Upper lobe of left lung (tissue), 6 donors: Measurements from ENCODE around the gene SPCS3. TPM values are rescaled to one million over a fixed set of nuclear protein-coding genes. Genes with fewer than 3 reads are reported as not detected.

Source experiments
- ATAC-seq, 2 donors: fragments of 200-7000 bp; cut with Tn5 transposase; one replicate each; pipeline ENCODE4 v1.9.1; 2022; ENCODE audit warnings: mild to moderate bottlenecking in 2 of 2, moderate library complexity in 2 of 2; ENCODE audit not compliant: low FRiP score in 2 of 2
- DNase-seq, 2 donors: peaks; one replicate each; pipeline ENCODE4 v3.0.0-alpha.2; 2019 to 2020
- H3K27ac ChIP-seq, 4 donors: fragments of 200-600 bp; sonication (generic); one replicate each; pipeline ENCODE4 v1.5.1; 2016 to 2019
- H3K27me3 ChIP-seq, 4 donors: fragments of 200-600 bp; sonication (generic); one replicate each; pipeline ENCODE4 v1.5.1; 2017 to 2019
- H3K36me3 ChIP-seq, 4 donors: fragments of 200-600 bp; sonication (generic); one replicate each; pipeline ENCODE4 v1.5.1; 2016 to 2019
- H3K4me1 ChIP-seq, 4 donors: fragments of 200-600 bp; sonication (generic); one replicate each; pipeline ENCODE4 v1.5.1; 2018 to 2019
- H3K4me3 ChIP-seq, 4 donors: fragments of 200-600 bp; sonication (generic); one replicate each; pipeline ENCODE4 v1.5.1; 2017 to 2019; ENCODE audit warnings: mild to moderate bottlenecking in 2 of 4, moderate library complexity in 1 of 4
- H3K9me3 ChIP-seq, 4 donors: fragments of 200-600 bp; sonication (generic); one replicate each; pipeline ENCODE4 v1.5.1; 2018 to 2019
- CTCF ChIP-seq, 6 experiments: fragments of 450-650 bp in 4 of 6; fragments of 200-600 bp in 2 of 6; sonication (generic) in 2 of 6; IDR thresholded peaks; one replicate each; pipeline ENCODE4 v1.5.1; 2016 to 2019; ENCODE audit warnings: antibody characterized with exemption in 6 of 6
- EP300 ChIP-seq, 4 donors: sonication (generic); formaldehyde crosslinking; IDR thresholded peaks; one replicate each; pipeline ENCODE4 v1.5.1; 2017; ENCODE audit warnings: antibody characterized with exemption in 4 of 4, control low read depth in 2 of 4
- POLR2A ChIP-seq, 4 donors: fragments of 450-650 bp; IDR thresholded peaks; one replicate each; pipeline ENCODE4 v1.5.1; 2016 to 2017; ENCODE audit warnings: antibody characterized with exemption in 4 of 4, mild to moderate bottlenecking in 2 of 4
- POLR2AphosphoS5 ChIP-seq, 2 donors: sonication (generic); formaldehyde crosslinking; IDR thresholded peaks; one replicate each; pipeline ENCODE4 v1.5.1; 2017; ENCODE audit warnings: antibody characterized with exemption in 2 of 2
- WGBS, 2 donors: methylation state at CpG; one replicate each; pipeline ENCODE4 v1.1.5; 2017 to 2018; 5-methylcytosine and 5-hydroxymethylcytosine counted together
- total RNA-seq, 6 donors: library from RNA; depleted of rRNA in 4 of 6; stranded (reverse); fragments of >200 nt in 4 of 6; gene quantifications; one replicate each; pipeline versions ENCODE4 v1.1.0 to v1.2.1, GENCODE V29; 2016 to 2021
- donor health status: DM: no; HTN: no; CAD: no; lungs with moderate emphysema.
- donor health status: DM: no; HTN: yes; CAD: no; lungs with severe emphysema.

The SPCS3 gene
- total RNA-seq, 6 donors from 2014 or later: 47.1 to 157 (median 90.3) TPM

GRCh38 chr4:176354884-176355283, 35.1 kb downstream of the SPCS3 start:
- TF ChIP-seq POLR2AphosphoS5 (IDR thresholded peaks at IDR 0.05) (no peak), CTCF (IDR thresholded peaks at IDR 0.05) (no peak), EP300 (IDR thresholded peaks at IDR 0.05) (no peak), POLR2A (IDR thresholded peaks at IDR 0.05) (no peak)
- no peaks in the 10 kb centered on the region for H3K9me3 ChIP-seq
- H3K4me3 ChIP-seq: no peak overlapping the region
- 60 to 70% methylated on average over 1 of the region's 1 CpG for WGBS, 2 donors
- H3K36me3 ChIP-seq: no peaks in the 10 kb centered on the region
- ATAC-seq (no peak), DNase-seq (no peak)
- H3K27ac ChIP-seq: no peak overlapping the region
- H3K27me3 ChIP-seq: no peaks in the 10 kb centered on the region
- H3K4me1 ChIP-seq: no peaks in the 10 kb centered on the region

- WGBS, 2 donors: 59 to 61% methylated on average over 4 of the region's 4 CpGs
- TF ChIP-seq EP300 (IDR thresholded peaks at IDR 0.05) (no peak), POLR2A (IDR thresholded peaks at IDR 0.05) (no peak), POLR2AphosphoS5 (IDR thresholded peaks at IDR 0.05) (no peak), CTCF (IDR thresholded peaks at IDR 0.05) (no peak)
- Histone ChIP-seq H3K9me3 (no peaks in the 10 kb centered on the region), H3K4me3 (no peak overlapping the region), H3K27ac (no peak overlapping the region), H3K36me3 (no peaks in the 10 kb centered on the region), H3K27me3 (no peaks in the 10 kb centered on the region), H3K4me1 (no peaks in the 10 kb centered on the region)
- DNase-seq (no peak), ATAC-seq (no peak)
Measured at GRCh38 chr4:176357359-176358082, 37.8 kb downstream of the SPCS3 start.

- WGBS, 2 donors: 91 to 93% methylated on average over 3 of the region's 3 CpGs
- TF ChIP-seq CTCF (IDR thresholded peaks at IDR 0.05) (no peak), POLR2A (IDR thresholded peaks at IDR 0.05) (no peak), POLR2AphosphoS5 (IDR thresholded peaks at IDR 0.05) (no peak), EP300 (IDR thresholded peaks at IDR 0.05) (no peak)
- Histone ChIP-seq H3K4me3 (no peak overlapping the region), H3K27me3 (no peaks in the 10 kb centered on the region), H3K9me3 (no peaks in the 10 kb centered on the region), H3K27ac (no peak overlapping the region), H3K4me1 (no peaks in the 10 kb centered on the region), H3K36me3 (no peaks in the 10 kb centered on the region)
- ATAC-seq (no peak), DNase-seq (no peak)
Measured at GRCh38 chr4:176358083-176358469, 38.3 kb downstream of the SPCS3 start.

- TF ChIP-seq POLR2AphosphoS5 (IDR thresholded peaks at IDR 0.05) (no peak), CTCF (IDR thresholded peaks at IDR 0.05) (no peak), POLR2A (IDR thresholded peaks at IDR 0.05) (no peak), EP300 (IDR thresholded peaks at IDR 0.05) (no peak)
- DNase-seq (no peak), ATAC-seq (no peak)
- Histone ChIP-seq H3K36me3 (no peaks in the 10 kb centered on the region), H3K27ac (no peak overlapping the region), H3K4me1 (no peaks in the 10 kb centered on the region), H3K27me3 (no peaks in the 10 kb centered on the region), H3K4me3 (no peak overlapping the region), H3K9me3 (no peaks in the 10 kb centered on the region)
- WGBS, 2 donors: 83 to 87% methylated on average over 2 of the region's 2 CpGs
Measured at GRCh38 chr4:176359590-176359989, 39.8 kb downstream of the SPCS3 start.

- H3K9me3 ChIP-seq: no peaks in the 10 kb centered on the region
- H3K4me3 ChIP-seq: no peak overlapping the region
- H3K4me1 ChIP-seq: no peaks in the 10 kb centered on the region
- H3K36me3 ChIP-seq: no peaks in the 10 kb centered on the region
- DNase-seq (no peak), ATAC-seq (no peak)
- H3K27me3 ChIP-seq: no peaks in the 10 kb centered on the region
- H3K27ac ChIP-seq: no peak overlapping the region
- TF ChIP-seq POLR2AphosphoS5 (IDR thresholded peaks at IDR 0.05): no peak
Measured at GRCh38 chr4:176360446-176360845, 40.7 kb downstream of the SPCS3 start.
